Neural cell (in vitro differentiated cells): ENCODE measurements around the gene DEFB131B.

Source experiments
- EP300 ChIP-seq: fragments of 450-650 bp; conservative IDR thresholded peaks from 2 replicates; pipeline ENCODE4 v1.6.1; 2014; ENCODE audit warnings: antibody characterized with exemption, mild to moderate bottlenecking, moderate library complexity; ENCODE audit not compliant: poor library complexity, severe bottlenecking
- TF ChIP-seq, protein P1 (sequence below): fragments of 450-650 bp; IDR thresholded peaks from 2 replicates; pipeline ENCODE4 v1.5.1; 2014; ENCODE audit warnings: antibody characterized with exemption, mild to moderate bottlenecking, moderate library complexity; ENCODE audit not compliant: poor library complexity, severe bottlenecking

- TF ChIP-seq, protein P1, sequence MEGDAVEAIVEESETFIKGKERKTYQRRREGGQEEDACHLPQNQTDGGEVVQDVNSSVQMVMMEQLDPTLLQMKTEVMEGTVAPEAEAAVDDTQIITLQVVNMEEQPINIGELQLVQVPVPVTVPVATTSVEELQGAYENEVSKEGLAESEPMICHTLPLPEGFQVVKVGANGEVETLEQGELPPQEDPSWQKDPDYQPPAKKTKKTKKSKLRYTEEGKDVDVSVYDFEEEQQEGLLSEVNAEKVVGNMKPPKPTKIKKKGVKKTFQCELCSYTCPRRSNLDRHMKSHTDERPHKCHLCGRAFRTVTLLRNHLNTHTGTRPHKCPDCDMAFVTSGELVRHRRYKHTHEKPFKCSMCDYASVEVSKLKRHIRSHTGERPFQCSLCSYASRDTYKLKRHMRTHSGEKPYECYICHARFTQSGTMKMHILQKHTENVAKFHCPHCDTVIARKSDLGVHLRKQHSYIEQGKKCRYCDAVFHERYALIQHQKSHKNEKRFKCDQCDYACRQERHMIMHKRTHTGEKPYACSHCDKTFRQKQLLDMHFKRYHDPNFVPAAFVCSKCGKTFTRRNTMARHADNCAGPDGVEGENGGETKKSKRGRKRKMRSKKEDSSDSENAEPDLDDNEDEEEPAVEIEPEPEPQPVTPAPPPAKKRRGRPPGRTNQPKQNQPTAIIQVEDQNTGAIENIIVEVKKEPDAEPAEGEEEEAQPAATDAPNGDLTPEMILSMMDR = no peak
- TF ChIP-seq EP300 = no peak
Measured at GRCh38 chr11:71908218-71908617, 30.0 kb downstream of the DEFB131B start.
